Common myeloid progenitor, CD34-positive (primary cell): ENCODE data around the gene RPL35.

ENCODE experiments used
- CTCF ChIA-PET: fragments of 350-600 bp; sonication (Branson Sonifier 250); formaldehyde crosslinking; loops from one replicate; lab custom pipeline; 2021; ENCODE audit warnings: antibody characterized with exemption; lab: Charles Lee
- POLR2A ChIA-PET: fragments of 350-600 bp; sonication (Branson Sonifier 250); formaldehyde crosslinking; loops from one replicate; lab custom pipeline; 2021; ENCODE audit warnings: antibody characterized with exemption; lab: Charles Lee
- DNase-seq, 3 donors: peaks; one replicate each; pipeline versions ENCODE4 v3.0.0 to v3.0.0-alpha.2; 2013
- H3K27ac ChIP-seq, 2 experiments: 1 replicate in 1 of 2; 2 replicates in 1 of 2; pipeline ENCODE4 v1.7.0; 2013; ENCODE audit warnings: inconsistent platforms in 2 of 2, low read length in 2 of 2, mild to moderate bottlenecking in 2 of 2, low read depth in 1 of 2, moderate library complexity in 1 of 2; ENCODE audit not compliant: severe bottlenecking in 2 of 2, insufficient read depth in 1 of 2, poor library complexity in 1 of 2
- H3K27me3 ChIP-seq, 5 experiments: replicated peaks in 2 of 5; 1 replicate in 3 of 5; 2 replicates in 2 of 5; pipeline versions ENCODE4 v1.6.1 to v1.7.0; 2013; ENCODE audit warnings: low read length in 4 of 5, mild to moderate bottlenecking in 2 of 5, moderate library complexity in 2 of 5, inconsistent platforms in 1 of 5; ENCODE audit not compliant: insufficient read depth in 5 of 5, control insufficient read depth in 4 of 5
- H3K36me3 ChIP-seq, 4 experiments: 1 replicate in 2 of 4; 2 replicates in 2 of 4; pipeline versions ENCODE4 v1.6.1 to v1.7.0; 2013; ENCODE audit warnings: low read length in 3 of 4, control low read depth in 1 of 4, mild to moderate bottlenecking in 1 of 4; ENCODE audit not compliant: control insufficient read depth in 4 of 4, insufficient read depth in 4 of 4
- H3K4me1 ChIP-seq, 4 experiments: 1 replicate in 3 of 4; 2 replicates in 1 of 4; pipeline versions ENCODE4 v1.6.1 to v1.7.1; 2013; ENCODE audit warnings: low read length in 3 of 4, mild to moderate bottlenecking in 3 of 4, control low read depth in 1 of 4, inconsistent platforms in 1 of 4, moderate library complexity in 1 of 4; ENCODE audit not compliant: control insufficient read depth in 4 of 4, insufficient read depth in 4 of 4; ENCODE audit errors: control extremely low read depth in 1 of 4
- H3K4me3 ChIP-seq, 7 experiments: 1 replicate in 4 of 7; 2 replicates in 3 of 7; pipeline versions ENCODE4 v1.5.1 to v1.7.0; 2013; ENCODE audit warnings: mild to moderate bottlenecking in 7 of 7, low read length in 6 of 7, moderate library complexity in 6 of 7, inconsistent platforms in 2 of 7, low read depth in 2 of 7, control low read depth in 1 of 7; ENCODE audit not compliant: insufficient read depth in 4 of 7, control insufficient read depth in 1 of 7; ENCODE audit errors: extremely low read depth in 1 of 7
- H3K9me3 ChIP-seq, 5 experiments: 1 replicate in 4 of 5; 2 replicates in 1 of 5; pipeline versions ENCODE4 v1.6.1 to v1.7.1; 2013; ENCODE audit warnings: low read length in 4 of 5, mild to moderate bottlenecking in 2 of 5, inconsistent platforms in 1 of 5, low read depth in 1 of 5, moderate library complexity in 1 of 5; ENCODE audit not compliant: control insufficient read depth in 4 of 5, insufficient read depth in 2 of 5; ENCODE audit errors: control extremely low read depth in 1 of 5
- WGBS: methylation state at CpG from one replicate; pipeline ENCODE4 v1.1.5; 2013; ENCODE audit not compliant: insufficient coverage; 5-methylcytosine and 5-hydroxymethylcytosine counted together

RPL35 gene

GRCh38 chr9:124829334-124829669 lies 32.5 kb downstream of the RPL35 start:
- no peak for DNase-seq
- peaks cover 0 to 25% (median 23%) of the 10 kb centered on the region in 4 experiments for H3K4me1 ChIP-seq
- WGBS, result 93% methylated on average over 3 of the region's 5 CpGs
- H3K27ac ChIP-seq, result no peak overlapping the region
- H3K4me3 ChIP-seq, result no peak overlapping the region
- POLR2A ChIA-PET, result interaction anchor here (1.2 kb wide), 1 partner anchor 33 kb away, joined by 3 read pairs; no protein-coding TSS in a partner anchor
- no peaks in the 10 kb centered on the region for H3K27me3 ChIP-seq
- no peaks in the 10 kb centered on the region for H3K9me3 ChIP-seq
- CTCF ChIA-PET, result interaction anchor here (0.6 to 15.6 kb wide), 3 partner anchors 15 to 53 kb away, joined by 3 to 213 read pairs (median 4); partner anchors contain the start of gene WDR38
- no peaks in the 10 kb centered on the region for H3K36me3 ChIP-seq

GRCh38 chr9:124828489-124829333 lies 33.0 kb downstream of the RPL35 start:
- ChIA-PET POLR2A (no interaction called here), CTCF (interaction anchor here (0.6 to 15.6 kb wide), 3 partner anchors 9 to 1114 kb away, joined by 3 to 213 read pairs (median 3); partner anchors contain the start of gene WDR38)
- no peak for DNase-seq
- H3K4me1 ChIP-seq, result peaks cover 0 to 25% (median 23%) of the 10 kb centered on the region in 4 experiments
- H3K36me3 ChIP-seq, result no peaks in the 10 kb centered on the region
- H3K27ac ChIP-seq, result no peak overlapping the region
- no peaks in the 10 kb centered on the region for H3K27me3 ChIP-seq
- no peaks in the 10 kb centered on the region for H3K9me3 ChIP-seq
- 0% methylated on average over 1 of the region's 2 CpGs for WGBS
- no peak overlapping the region for H3K4me3 ChIP-seq

- Histone ChIP-seq H3K4me1 (peaks cover 0 to 6% (median 2%) of the 10 kb centered on the region in 4 experiments), H3K4me3 (no peak overlapping the region), H3K27me3 (no peaks in the 10 kb centered on the region), H3K36me3 (no peaks in the 10 kb centered on the region), H3K27ac (no peak overlapping the region), H3K9me3 (no peaks in the 10 kb centered on the region)
- 99% methylated on average over 11 of the region's 12 CpGs for WGBS
- CTCF ChIA-PET, result interaction anchor here (1.1 kb wide), 1 partner anchor 31 kb away, joined by 3 read pairs; no protein-coding TSS in a partner anchor
- DNase-seq, result no peak
- POLR2A ChIA-PET, result no interaction called here
These were observed 40.8 kb downstream of the RPL35 start for GRCh38 chr9:124820698-124821623.

- POLR2A ChIA-PET, result no interaction called here
- Histone ChIP-seq H3K27me3 (no peaks in the 10 kb centered on the region), H3K36me3 (no peaks in the 10 kb centered on the region), H3K4me1 (peaks cover 0 to 6% (median 2%) of the 10 kb centered on the region in 4 experiments), H3K4me3 (no peak overlapping the region), H3K9me3 (no peaks in the 10 kb centered on the region), H3K27ac (no peak overlapping the region)
- WGBS, result 76% methylated on average over 18 of the region's 18 CpGs
- CTCF ChIA-PET, result interaction anchor here (1.3 to 2.2 kb wide), 5 partner anchors 10 to 46 kb away, joined by 3 to 9 read pairs (median 5); no protein-coding TSS in a partner anchor
- peak in 2 of 3 donors; percentile 31 to 63 for DNase-seq
These were observed 43.1 kb downstream of the RPL35 start for GRCh38 chr9:124818431-124819281.

- Histone ChIP-seq H3K4me1 (peaks cover 0 to 8% (median 2%) of the 10 kb centered on the region in 4 experiments), H3K27me3 (no peaks in the 10 kb centered on the region), H3K9me3 (no peaks in the 10 kb centered on the region), H3K27ac (no peak overlapping the region), H3K36me3 (no peaks in the 10 kb centered on the region), H3K4me3 (no peak overlapping the region)
- no peak for DNase-seq
- ChIA-PET POLR2A (no interaction called here), CTCF (interaction anchor here (0.6 to 1.1 kb wide), 4 partner anchors 13 to 219 kb away, joined by 3 read pairs; no protein-coding TSS in a partner anchor)
- 100% methylated on average over 3 of the region's 5 CpGs for WGBS
These were observed 46.2 kb downstream of the RPL35 start for GRCh38 chr9:124815601-124816000.

GRCh38 chr9:124814164-124814535 lies 47.6 kb downstream of the RPL35 start:
- Histone ChIP-seq H3K9me3 (no peaks in the 10 kb centered on the region), H3K27ac (no peak overlapping the region), H3K36me3 (no peaks in the 10 kb centered on the region), H3K27me3 (no peaks in the 10 kb centered on the region), H3K4me3 (no peak overlapping the region), H3K4me1 (peaks cover 0 to 8% (median 2%) of the 10 kb centered on the region in 4 experiments)
- WGBS, result 96% methylated on average over 5 of the region's 5 CpGs
- POLR2A ChIA-PET, result no interaction called here
- CTCF ChIA-PET, result interaction anchor here (0.6 to 1.5 kb wide), 3 partner anchors 15 to 36 kb away, joined by 3 read pairs; no protein-coding TSS in a partner anchor
- DNase-seq, result no peak
